IMR-90 (cell line): ENCODE data around the gene EDIL3. TPM values are rescaled to one million over a fixed set of nuclear protein-coding genes. Genes with fewer than 3 reads are reported as not detected.

Experiments
- ATAC-seq: fragments of 200-7000 bp; cut with Tn5 transposase; 2 replicates; pipeline ENCODE4 v1.9.1; 2020; ENCODE audit warnings: low read depth, mild to moderate bottlenecking, moderate library complexity
- BruUV-seq: library from RNA; stranded (reverse); fragments of 400-500 nt; replicated peaks from 2 replicates; lab custom pipeline; 2021; lab: Mats Ljungman, UMichigan
- CTCF ChIA-PET: fragments of 300-600 bp; formaldehyde crosslinking; extraction: SDS; loops from one replicate; lab custom pipeline; 2021; ENCODE audit warnings: antibody characterized with exemption; lab: Yijun Ruan, JAX
- POLR2A ChIA-PET: fragments of 300-600 bp; sonication (Branson Sonifier 250); formaldehyde crosslinking; loops from one replicate; lab custom pipeline; 2022; ENCODE audit warnings: antibody characterized with exemption; ENCODE audit not compliant: unreplicated experiment; lab: Charles Lee
- DNase-seq: peaks from one replicate; pipeline ENCODE4 v3.0.0; 2013
- H2AFZ ChIP-seq: replicated peaks from 2 replicates; pipeline ENCODE3; 2013; ENCODE audit warnings: low read length, mild to moderate bottlenecking; ENCODE audit not compliant: poor library complexity
- H2AK5ac ChIP-seq: 2 replicates; pipeline ENCODE4 v1.6.1; 2013; ENCODE audit warnings: low read depth, low read length, inconsistent platforms
- H2AK9ac ChIP-seq: replicated peaks from 2 replicates; pipeline ENCODE3; 2013; ENCODE audit warnings: mild to moderate bottlenecking, low read depth, low read length, moderate library complexity; ENCODE audit not compliant: poor library complexity
- H2BK120ac ChIP-seq: 2 replicates; pipeline ENCODE4 v1.6.1; 2013; ENCODE audit warnings: low read depth, low read length, inconsistent platforms
- H2BK15ac ChIP-seq: 3 replicates; pipeline ENCODE4 v1.6.1; 2013; ENCODE audit warnings: low read depth, low read length, inconsistent platforms
- H2BK20ac ChIP-seq: 2 replicates; pipeline ENCODE4 v1.6.1; 2013; ENCODE audit warnings: low read depth, mild to moderate bottlenecking, inconsistent platforms, low read length, moderate library complexity
- H2BK5ac ChIP-seq: 2 replicates; pipeline ENCODE4 v1.6.1; 2013; ENCODE audit warnings: mild to moderate bottlenecking, low read depth, low read length, inconsistent platforms; ENCODE audit not compliant: poor library complexity, severe bottlenecking
- H3K14ac ChIP-seq: replicated peaks from 2 replicates; pipeline ENCODE4 v1.6.1; 2013; ENCODE audit warnings: low read depth, low read length, inconsistent platforms
- H3K18ac ChIP-seq: 2 replicates; pipeline ENCODE4 v1.6.1; 2013; ENCODE audit warnings: low read depth, low read length, control low read depth
- H3K23ac ChIP-seq: 2 replicates; pipeline ENCODE4 v1.6.1; 2013; ENCODE audit warnings: low read depth, low read length, inconsistent platforms
- H3K27ac ChIP-seq: 2 replicates; pipeline ENCODE4 v1.5.1; 2013; ENCODE audit warnings: mild to moderate bottlenecking, control low read depth, low read length; ENCODE audit not compliant: insufficient read depth
- H3K27me3 ChIP-seq: 2 replicates; pipeline ENCODE4 v1.6.1; 2013; ENCODE audit warnings: low read length; ENCODE audit not compliant: control insufficient read depth, insufficient read depth
- H3K36me3 ChIP-seq: 2 replicates; pipeline ENCODE4 v1.6.1; 2013; ENCODE audit warnings: low read length, mixed read lengths; ENCODE audit not compliant: control insufficient read depth, insufficient read depth
- H3K4ac ChIP-seq: 2 replicates; pipeline ENCODE4 v1.6.1; 2013; ENCODE audit warnings: low read depth, low read length, inconsistent platforms
- H3K4me1 ChIP-seq: 2 replicates; pipeline ENCODE4 v1.6.1; 2013; ENCODE audit warnings: low read length, mixed read lengths; ENCODE audit not compliant: control insufficient read depth, insufficient read depth
- H3K4me2 ChIP-seq: 2 replicates; pipeline ENCODE4 v1.6.1; 2013; ENCODE audit warnings: low read depth, mild to moderate bottlenecking, control low read depth, low read length, moderate library complexity
- H3K4me3 ChIP-seq: 2 replicates; pipeline ENCODE4 v1.5.1; 2013; ENCODE audit warnings: low read depth, mild to moderate bottlenecking, control low read depth, low read length, moderate library complexity; ENCODE audit not compliant: insufficient read depth
- H3K56ac ChIP-seq: 2 replicates; pipeline ENCODE4 v1.6.1; 2013; ENCODE audit warnings: low read length, inconsistent platforms; ENCODE audit not compliant: insufficient read depth; ENCODE audit errors: extremely low read depth
- H3K79me1 ChIP-seq, 2 experiments: 2 replicates each; pipeline ENCODE4 v1.6.1; 2013; ENCODE audit warnings: low read length in 2 of 2, inconsistent platforms in 1 of 2, low read depth in 1 of 2
- H3K9ac ChIP-seq: 2 replicates; pipeline ENCODE4 v1.6.1; 2013; ENCODE audit warnings: low read depth, low read length, control low read depth
- H3K9me1 ChIP-seq: 2 replicates; pipeline ENCODE4 v1.6.1; 2013; ENCODE audit warnings: low read length, inconsistent platforms; ENCODE audit not compliant: insufficient read depth
- H3K9me3 ChIP-seq: 2 replicates; pipeline ENCODE4 v1.6.1; 2013; ENCODE audit warnings: low read length; ENCODE audit not compliant: control insufficient read depth, insufficient read depth
- H4K20me1 ChIP-seq: 2 replicates; pipeline ENCODE4 v1.6.1; 2013; ENCODE audit warnings: low read length, inconsistent platforms; ENCODE audit not compliant: insufficient read depth
- H4K5ac ChIP-seq: 2 replicates; pipeline ENCODE4 v1.6.1; 2013; ENCODE audit warnings: mild to moderate bottlenecking, low read depth, low read length, control low read depth
- H4K8ac ChIP-seq, 2 experiments: 2 replicates each; pipeline ENCODE4 v1.6.1; 2013; ENCODE audit warnings: low read depth in 2 of 2, low read length in 2 of 2, control low read depth in 1 of 2, inconsistent platforms in 1 of 2
- H4K91ac ChIP-seq: 2 replicates; pipeline ENCODE4 v1.6.1; 2013; ENCODE audit warnings: low read depth, low read length, inconsistent platforms; ENCODE audit not compliant: insufficient read depth
- CHD1 ChIP-seq: IDR thresholded peaks from 2 replicates; pipeline ENCODE4 v1.6.1; 2012; ENCODE audit warnings: low read depth, low read length, improper control_type of control experiment
- FOS ChIP-seq: fragments of 150-350 bp; IDR thresholded peaks from 2 replicates; pipeline ENCODE4 v1.6.1; 2016; ENCODE audit warnings: low read depth, low read length
- MXI1 ChIP-seq: IDR thresholded peaks from 2 replicates; pipeline ENCODE4 v1.6.1; 2012; ENCODE audit warnings: low read depth, mild to moderate bottlenecking, low read length, moderate library complexity, borderline replicate concordance
- POLR2A ChIP-seq: IDR thresholded peaks from 2 replicates; pipeline ENCODE4 v1.6.1; 2012; ENCODE audit warnings: mild to moderate bottlenecking, low read depth, low read length
- RAD21 ChIP-seq: IDR thresholded peaks from 2 replicates; pipeline ENCODE4 v1.6.1; 2012; ENCODE audit warnings: low read length, improper control_type of control experiment
- RFX5 ChIP-seq: IDR thresholded peaks from 2 replicates; pipeline ENCODE4 v1.8.0; 2012; ENCODE audit warnings: low read depth, mild to moderate bottlenecking, low read length, moderate library complexity
- SMC3 ChIP-seq: fragments of 150-350 bp; IDR thresholded peaks from 2 replicates; pipeline ENCODE4 v1.6.1; 2016; ENCODE audit warnings: low read depth, mild to moderate bottlenecking, antibody characterized with exemption, low read length, moderate library complexity
- USF2 ChIP-seq: fragments of 150-350 bp; IDR thresholded peaks from 2 replicates; pipeline ENCODE4 v1.6.1; 2017; ENCODE audit warnings: mild to moderate bottlenecking, antibody characterized with exemption, low read length, low read depth
- dilution Hi-C: fragments of 300-500 bp; cut with HindIII; formaldehyde crosslinking; loops from one replicate; pipeline ENCODE4 v1.14.3; 2018; ENCODE audit warnings: low sequenced_read_pairs; ENCODE audit not compliant: unreplicated experiment
- in situ Hi-C: fragments of 300-500 bp; cut with MboI; formaldehyde crosslinking; loops from 3 replicates; pipeline ENCODE4 v1.14.3; 2019; ENCODE audit warnings: low sequenced_read_pairs, inconsistent platforms, mixed read lengths
- intact Hi-C: fragments of 100-400 bp; cut with micrococcal nuclease; formaldehyde crosslinking; loops from 2 replicates; pipeline ENCODE4 v1.10.0; 2022
- polyA plus RNA-seq, 3 experiments: library from polyadenylated mRNA; depleted of rRNA; stranded (reverse); fragments of >200 nt; gene quantifications; 2 replicates each; pipeline ENCODE4 v1.2.3, GENCODE V29; 2012; ENCODE audit warnings: low replicate concordance in 1 of 3
- total RNA-seq: library from RNA; depleted of rRNA; stranded (reverse); fragments of >200 nt; gene quantifications from 2 replicates; pipeline ENCODE4 v1.2.3, GENCODE V29; 2012

Gene EDIL3
- total and polyA plus RNA-seq, 2 of the 4 experiments (the other 2 are of a cell fraction), result 55.5 to 82.8 TPM

GRCh38 chr5:83931969-83932368 lies 452.7 kb downstream of the EDIL3 start:
- H3K4me2 ChIP-seq, result no peak overlapping the region
- H3K9ac ChIP-seq, result no peak overlapping the region
- H4K5ac ChIP-seq, result no peak overlapping the region
- H4K91ac ChIP-seq, result no peak overlapping the region
- intact Hi-C loops (no loop called here), dilution Hi-C loops (no loop called here), in situ Hi-C loops (loop anchor here (10.0 kb wide), 1 partner anchor 323 kb away; no protein-coding TSS in a partner anchor)
- H3K56ac ChIP-seq, result no peak overlapping the region
- no peak overlapping the region for H3K4me3 ChIP-seq
- no peak overlapping the region for H2BK120ac ChIP-seq
- no peak overlapping the region for H3K27ac ChIP-seq
- TF ChIP-seq RFX5 (no peak), SMC3 (no peak), CHD1 (no peak), POLR2A (no peak), USF2 (no peak), MXI1 (no peak), FOS (no peak), RAD21 (no peak)
- H3K18ac ChIP-seq, result no peak overlapping the region
- BruUV-seq, result no TSS peak
- H4K8ac ChIP-seq, result no peak overlapping the region
- H2BK15ac ChIP-seq, result no peak overlapping the region
- no peak overlapping the region for H3K23ac ChIP-seq
- no peak overlapping the region for H2BK5ac ChIP-seq
- H3K9me1 ChIP-seq, result no peaks in the 10 kb centered on the region
- H3K36me3 ChIP-seq, result no peaks in the 10 kb centered on the region
- no peak overlapping the region for H2AK9ac ChIP-seq
- ChIA-PET CTCF (no interaction called here), POLR2A (interaction anchor here (0.5 kb wide), 1 partner anchor 15 kb away, joined by 3 read pairs; no protein-coding TSS in a partner anchor)
- no peaks in the 10 kb centered on the region for H3K9me3 ChIP-seq
- no peaks in the 10 kb centered on the region for H3K4me1 ChIP-seq
- no peak overlapping the region for H3K14ac ChIP-seq
- no peak overlapping the region for H2AFZ ChIP-seq
- H3K79me1 ChIP-seq, result no peaks in the 10 kb centered on the region
- H2AK5ac ChIP-seq, result no peak overlapping the region
- H2BK20ac ChIP-seq, result no peak overlapping the region
- no peak overlapping the region for H3K4ac ChIP-seq
- H4K20me1 ChIP-seq, result no peaks in the 10 kb centered on the region
- H3K27me3 ChIP-seq, result no peaks in the 10 kb centered on the region
- DNase-seq (no peak), ATAC-seq (no peak)
